ENCODE data around the gene TBC1D7. TPM values are rescaled to one million over a fixed set of nuclear protein-coding genes. Genes with fewer than 3 reads are reported as not detected.

TBC1D7 gene
- total RNA-seq, 1 donor from 2014 or later = 15.3 TPM

GRCh38 chr6:13355999-13356785, 27.9 kb upstream of the TBC1D7 start:
- Mint-ChIP-seq H3K9me3 (ENCODE audit: unreplicated experiment) (no peaks in the 10 kb centered on the region), H3K4me1 (ENCODE audit: unreplicated experiment) (peaks cover 12% of the 10 kb centered on the region), H3K27me3 (ENCODE audit: unreplicated experiment) (no peaks in the 10 kb centered on the region), H3K36me3 (ENCODE audit: unreplicated experiment) (no peaks in the 10 kb centered on the region), H3K27ac (ENCODE audit: unreplicated experiment) (no peak overlapping the region), H3K4me3 (ENCODE audit: unreplicated experiment) (no peak overlapping the region)
- DNase-seq (ENCODE audit: extremely low spot score, unreplicated experiment) = no peak
- TF ChIP-seq CTCF (IDR thresholded peaks at IDR 0.05) = no peak

- Mint-ChIP-seq H3K9me3 (ENCODE audit: unreplicated experiment) (no peaks in the 10 kb centered on the region), H3K27me3 (ENCODE audit: unreplicated experiment) (no peaks in the 10 kb centered on the region), H3K27ac (ENCODE audit: unreplicated experiment) (no peak overlapping the region), H3K4me3 (ENCODE audit: unreplicated experiment) (no peak overlapping the region), H3K4me1 (ENCODE audit: unreplicated experiment) (peaks cover 12% of the 10 kb centered on the region), H3K36me3 (ENCODE audit: unreplicated experiment) (no peaks in the 10 kb centered on the region)
- DNase-seq (ENCODE audit: extremely low spot score, unreplicated experiment) = no peak
- TF ChIP-seq CTCF (IDR thresholded peaks at IDR 0.05) = no peak
Observed at GRCh38 chr6:13355043-13355945, 27.0 kb upstream of the TBC1D7 start.

- no peak for DNase-seq (ENCODE audit: extremely low spot score, unreplicated experiment)
- H3K27me3 Mint-ChIP-seq (ENCODE audit: unreplicated experiment) = no peaks in the 10 kb centered on the region
- no peaks in the 10 kb centered on the region for H3K9me3 Mint-ChIP-seq (ENCODE audit: unreplicated experiment)
- H3K27ac Mint-ChIP-seq (ENCODE audit: unreplicated experiment) = no peak overlapping the region
- H3K36me3 Mint-ChIP-seq (ENCODE audit: unreplicated experiment) = no peaks in the 10 kb centered on the region
- no peak for TF ChIP-seq CTCF (IDR thresholded peaks at IDR 0.05)
- H3K4me3 Mint-ChIP-seq (ENCODE audit: unreplicated experiment) = no peak overlapping the region
- peaks cover 12% of the 10 kb centered on the region for H3K4me1 Mint-ChIP-seq (ENCODE audit: unreplicated experiment)
Observed at GRCh38 chr6:13354331-13355042, 26.1 kb upstream of the TBC1D7 start.

- TF ChIP-seq CTCF (IDR thresholded peaks at IDR 0.05) = no peak
Observed at GRCh38 chr6:13352165-13352564, 23.8 kb upstream of the TBC1D7 start.

More at GRCh38 chr6:13352165-13352564, 23.8 kb upstream of the TBC1D7 start:
- Mint-ChIP-seq H3K27me3 (ENCODE audit: unreplicated experiment) (no peaks in the 10 kb centered on the region), H3K4me1 (ENCODE audit: unreplicated experiment) (peaks cover 12% of the 10 kb centered on the region), H3K4me3 (ENCODE audit: unreplicated experiment) (no peak overlapping the region), H3K9me3 (ENCODE audit: unreplicated experiment) (no peaks in the 10 kb centered on the region), H3K27ac (ENCODE audit: unreplicated experiment) (no peak overlapping the region), H3K36me3 (ENCODE audit: unreplicated experiment) (no peaks in the 10 kb centered on the region)
- no peak for DNase-seq (ENCODE audit: extremely low spot score, unreplicated experiment)

Measured in osteocyte (in vitro differentiated cells).